ENCODE measurements around the gene GPR27.

GPR27 gene

DNA sequence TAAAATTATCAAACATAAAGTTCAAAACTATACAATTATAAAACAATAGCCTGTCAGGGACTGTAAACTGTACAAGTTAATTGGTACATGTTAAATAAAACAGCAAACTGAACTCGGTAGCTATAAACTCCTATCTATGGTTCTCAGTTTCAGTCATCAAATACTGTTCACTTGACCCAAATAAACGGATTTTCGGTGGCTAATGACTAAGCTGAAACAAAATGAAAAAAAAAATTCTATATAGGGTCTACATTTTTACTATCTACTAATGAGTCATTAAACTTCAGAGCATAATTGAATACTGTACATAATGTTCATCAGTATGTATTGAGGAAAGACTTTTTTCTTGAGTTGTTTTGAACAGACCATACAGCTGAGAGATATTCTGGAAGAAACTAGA, 24.7 kb downstream of the GPR27 start:
- no peak for TF ChIP-seq SPI1 (IDR thresholded peaks at IDR 0.05; ENCODE audit: borderline replicate concordance, low read depth)
- no peak for TF ChIP-seq GABPA (IDR thresholded peaks at IDR 0.05; ENCODE audit: low read depth)
- no peak for TF ChIP-seq POLR2AphosphoS5 (IDR thresholded peaks at IDR 0.05; ENCODE audit: low read depth)
- TF ChIP-seq, protein P1, sequence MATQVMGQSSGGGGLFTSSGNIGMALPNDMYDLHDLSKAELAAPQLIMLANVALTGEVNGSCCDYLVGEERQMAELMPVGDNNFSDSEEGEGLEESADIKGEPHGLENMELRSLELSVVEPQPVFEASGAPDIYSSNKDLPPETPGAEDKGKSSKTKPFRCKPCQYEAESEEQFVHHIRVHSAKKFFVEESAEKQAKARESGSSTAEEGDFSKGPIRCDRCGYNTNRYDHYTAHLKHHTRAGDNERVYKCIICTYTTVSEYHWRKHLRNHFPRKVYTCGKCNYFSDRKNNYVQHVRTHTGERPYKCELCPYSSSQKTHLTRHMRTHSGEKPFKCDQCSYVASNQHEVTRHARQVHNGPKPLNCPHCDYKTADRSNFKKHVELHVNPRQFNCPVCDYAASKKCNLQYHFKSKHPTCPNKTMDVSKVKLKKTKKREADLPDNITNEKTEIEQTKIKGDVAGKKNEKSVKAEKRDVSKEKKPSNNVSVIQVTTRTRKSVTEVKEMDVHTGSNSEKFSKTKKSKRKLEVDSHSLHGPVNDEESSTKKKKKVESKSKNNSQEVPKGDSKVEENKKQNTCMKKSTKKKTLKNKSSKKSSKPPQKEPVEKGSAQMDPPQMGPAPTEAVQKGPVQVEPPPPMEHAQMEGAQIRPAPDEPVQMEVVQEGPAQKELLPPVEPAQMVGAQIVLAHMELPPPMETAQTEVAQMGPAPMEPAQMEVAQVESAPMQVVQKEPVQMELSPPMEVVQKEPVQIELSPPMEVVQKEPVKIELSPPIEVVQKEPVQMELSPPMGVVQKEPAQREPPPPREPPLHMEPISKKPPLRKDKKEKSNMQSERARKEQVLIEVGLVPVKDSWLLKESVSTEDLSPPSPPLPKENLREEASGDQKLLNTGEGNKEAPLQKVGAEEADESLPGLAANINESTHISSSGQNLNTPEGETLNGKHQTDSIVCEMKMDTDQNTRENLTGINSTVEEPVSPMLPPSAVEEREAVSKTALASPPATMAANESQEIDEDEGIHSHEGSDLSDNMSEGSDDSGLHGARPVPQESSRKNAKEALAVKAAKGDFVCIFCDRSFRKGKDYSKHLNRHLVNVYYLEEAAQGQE (IDR thresholded peaks at IDR 0.05; ENCODE audit: insufficient replicate concordance, low read depth) = no peak
- TF ChIP-seq, protein P2, sequence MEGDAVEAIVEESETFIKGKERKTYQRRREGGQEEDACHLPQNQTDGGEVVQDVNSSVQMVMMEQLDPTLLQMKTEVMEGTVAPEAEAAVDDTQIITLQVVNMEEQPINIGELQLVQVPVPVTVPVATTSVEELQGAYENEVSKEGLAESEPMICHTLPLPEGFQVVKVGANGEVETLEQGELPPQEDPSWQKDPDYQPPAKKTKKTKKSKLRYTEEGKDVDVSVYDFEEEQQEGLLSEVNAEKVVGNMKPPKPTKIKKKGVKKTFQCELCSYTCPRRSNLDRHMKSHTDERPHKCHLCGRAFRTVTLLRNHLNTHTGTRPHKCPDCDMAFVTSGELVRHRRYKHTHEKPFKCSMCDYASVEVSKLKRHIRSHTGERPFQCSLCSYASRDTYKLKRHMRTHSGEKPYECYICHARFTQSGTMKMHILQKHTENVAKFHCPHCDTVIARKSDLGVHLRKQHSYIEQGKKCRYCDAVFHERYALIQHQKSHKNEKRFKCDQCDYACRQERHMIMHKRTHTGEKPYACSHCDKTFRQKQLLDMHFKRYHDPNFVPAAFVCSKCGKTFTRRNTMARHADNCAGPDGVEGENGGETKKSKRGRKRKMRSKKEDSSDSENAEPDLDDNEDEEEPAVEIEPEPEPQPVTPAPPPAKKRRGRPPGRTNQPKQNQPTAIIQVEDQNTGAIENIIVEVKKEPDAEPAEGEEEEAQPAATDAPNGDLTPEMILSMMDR (IDR thresholded peaks at IDR 0.05; ENCODE audit: insufficient read depth, low read length) = no peak
- H3K4me3 ChIP-seq (replicated peaks; ENCODE audit: insufficient read depth, low read length) = no peak overlapping the region
- H3K27me3 ChIP-seq (ENCODE audit: insufficient read depth, poor library complexity, severe bottlenecking) = no peaks in the 10 kb centered on the region
- H3K27ac ChIP-seq (replicated peaks) = peak overlapping the region; percentile 85
- DNase-seq (ENCODE audit: low read depth in 1 of 2, low spot score in 1 of 2) = no peak

DNA sequence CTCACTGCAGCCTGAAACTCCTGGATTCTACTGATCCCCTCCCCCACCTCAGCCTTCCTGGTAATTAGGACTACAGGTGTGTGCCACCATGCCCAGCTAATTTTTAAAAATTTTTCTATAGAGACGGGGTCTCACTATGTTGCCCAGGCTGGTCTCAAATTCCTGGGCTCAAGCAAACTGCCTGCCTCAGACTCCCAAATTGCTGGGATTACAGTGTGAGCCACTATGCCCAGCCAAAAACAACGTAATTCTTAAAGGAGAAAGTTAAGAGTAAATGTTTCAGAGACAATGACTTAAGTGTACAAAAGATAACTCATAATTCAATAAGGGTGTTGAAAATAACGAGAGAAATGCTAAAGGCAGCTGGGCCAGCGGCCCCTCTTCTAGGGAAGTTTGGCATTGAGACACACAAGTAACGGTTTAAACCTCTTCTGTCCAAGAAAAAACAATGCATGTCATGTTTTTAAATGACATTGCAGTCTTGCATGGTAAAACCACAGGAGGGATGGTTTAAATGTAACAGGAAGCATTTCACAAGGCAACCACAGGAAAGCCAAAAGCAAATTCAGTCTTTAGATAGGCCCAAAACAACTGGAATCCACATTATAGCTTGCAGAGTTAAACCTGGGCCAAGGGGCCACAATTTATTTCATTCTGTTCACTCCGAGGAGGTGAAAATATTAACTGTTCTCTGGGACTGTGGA, 26.2 kb downstream of the GPR27 start:
- TF ChIP-seq, protein P2 (IDR thresholded peaks at IDR 0.05; ENCODE audit: insufficient read depth, low read length) = no peak
- TF ChIP-seq POLR2AphosphoS5 (IDR thresholded peaks at IDR 0.05; ENCODE audit: low read depth) (peak; percentile 88; the same call in 1 of the 2 replicates), GABPA (IDR thresholded peaks at IDR 0.05; ENCODE audit: low read depth) (peak; percentile 65)
- Histone ChIP-seq H3K4me3 (replicated peaks; ENCODE audit: insufficient read depth, low read length) (0 out of 2 replicates have a peak overlapping the region, but pooled peaks have one; percentile 6), H3K27ac (replicated peaks) (peak overlapping the region; percentile 85), H3K27me3 (ENCODE audit: insufficient read depth, poor library complexity, severe bottlenecking) (no peaks in the 10 kb centered on the region)
- peak; percentile 79 to 88 for DNase-seq (ENCODE audit: low read depth in 1 of 2, low spot score in 1 of 2)

DNA sequence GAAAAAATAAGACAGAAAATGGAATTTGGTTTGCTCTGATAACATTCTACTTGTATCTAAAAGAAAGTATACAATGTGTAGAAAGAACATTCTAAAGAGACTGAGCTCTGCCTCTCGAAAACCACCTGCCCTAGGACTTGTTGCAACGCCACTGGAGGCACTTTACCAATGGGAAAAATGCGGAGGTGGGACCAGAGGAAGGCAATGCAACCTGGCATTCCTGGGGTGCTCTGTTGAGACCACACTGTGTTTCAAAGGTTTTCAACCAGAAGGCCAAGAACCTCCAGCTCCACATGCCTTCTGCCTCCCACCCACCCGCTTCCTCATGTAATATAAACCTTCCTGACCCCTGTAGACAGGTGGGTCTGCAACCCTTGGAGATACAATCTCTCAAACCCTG, 26.8 kb downstream of the GPR27 start:
- TF ChIP-seq POLR2AphosphoS5 (IDR thresholded peaks at IDR 0.05; ENCODE audit: low read depth) (no peak), GABPA (IDR thresholded peaks at IDR 0.05; ENCODE audit: low read depth) (no peak), SPI1 (IDR thresholded peaks at IDR 0.05; ENCODE audit: borderline replicate concordance, low read depth) (no peak)
- TF ChIP-seq, protein P1 (IDR thresholded peaks at IDR 0.05; ENCODE audit: insufficient replicate concordance, low read depth) = no peak
- TF ChIP-seq, protein P2 (IDR thresholded peaks at IDR 0.05; ENCODE audit: insufficient read depth, low read length) = no peak
- Histone ChIP-seq H3K27me3 (ENCODE audit: insufficient read depth, poor library complexity, severe bottlenecking) (no peaks in the 10 kb centered on the region), H3K4me3 (replicated peaks; ENCODE audit: insufficient read depth, low read length) (no peak overlapping the region), H3K27ac (replicated peaks) (peak overlapping the region; percentile 85)
- peak in 1 of 2 experiments; percentile 47 for DNase-seq (ENCODE audit: low read depth in 1 of 2, low spot score in 1 of 2)
